RPMI7951 (cell line): Measurements from ENCODE around the gene AP2B1. TPM values are rescaled to one million over a fixed set of nuclear protein-coding genes. Genes with fewer than 3 reads are reported as not detected.

Source experiments
- DNase-seq: peaks from one replicate; pipeline ENCODE4 v3.0.0-alpha.2; 2012; ENCODE audit warnings: low read depth
- total RNA-seq: library from RNA; depleted of rRNA; stranded (reverse); fragments of >200 nt; shearing (Covaris generic); gene quantifications from 2 replicates; pipeline ENCODE4 v1.2.3, GENCODE V29; 2014

The AP2B1 gene
- total RNA-seq, 1 experiment from 2014 or later = 64.0 TPM

DNA sequence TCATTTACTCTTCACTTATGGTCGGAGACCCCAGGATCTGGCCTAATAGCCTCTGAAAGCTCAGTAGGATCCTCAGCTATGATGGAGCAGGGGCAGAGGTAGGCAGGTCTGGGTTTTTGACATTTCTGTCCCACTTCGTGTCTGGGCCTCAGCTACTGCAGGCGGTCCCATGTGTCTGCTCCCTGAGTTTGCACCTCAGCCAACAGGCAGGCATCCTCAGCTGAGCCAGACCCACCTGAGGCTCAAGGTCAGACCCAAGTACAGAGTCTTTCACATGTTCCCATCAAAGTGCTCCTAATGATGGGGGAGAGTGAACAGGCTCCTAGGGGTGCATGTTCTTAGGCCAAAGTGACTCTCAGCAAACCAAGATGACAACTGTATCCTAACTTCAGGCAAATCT, 141.4 kb downstream of the AP2B1 start:
- DNase-seq = no peak

DNA sequence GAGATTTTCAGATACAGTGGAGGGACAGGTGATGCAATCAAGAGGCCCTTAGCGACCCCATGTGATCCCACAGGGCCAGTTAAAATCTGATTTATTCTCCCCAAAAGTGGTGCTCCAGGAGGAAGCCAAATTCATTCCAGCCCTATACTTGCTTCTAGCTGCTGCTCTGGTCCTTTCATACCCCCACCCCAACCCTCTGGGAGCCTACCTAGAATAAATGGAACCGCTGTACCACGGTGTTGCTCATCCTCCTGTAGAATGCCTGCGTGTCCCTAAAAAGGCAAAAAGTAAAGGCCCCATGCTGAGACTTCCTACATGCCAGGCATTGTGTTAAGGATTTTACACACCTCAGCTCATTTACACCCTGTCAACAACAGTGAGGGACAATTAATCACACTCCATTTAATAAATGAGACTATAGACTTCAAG, 142.3 kb downstream of the AP2B1 start:
- DNase-seq = no peak

DNA sequence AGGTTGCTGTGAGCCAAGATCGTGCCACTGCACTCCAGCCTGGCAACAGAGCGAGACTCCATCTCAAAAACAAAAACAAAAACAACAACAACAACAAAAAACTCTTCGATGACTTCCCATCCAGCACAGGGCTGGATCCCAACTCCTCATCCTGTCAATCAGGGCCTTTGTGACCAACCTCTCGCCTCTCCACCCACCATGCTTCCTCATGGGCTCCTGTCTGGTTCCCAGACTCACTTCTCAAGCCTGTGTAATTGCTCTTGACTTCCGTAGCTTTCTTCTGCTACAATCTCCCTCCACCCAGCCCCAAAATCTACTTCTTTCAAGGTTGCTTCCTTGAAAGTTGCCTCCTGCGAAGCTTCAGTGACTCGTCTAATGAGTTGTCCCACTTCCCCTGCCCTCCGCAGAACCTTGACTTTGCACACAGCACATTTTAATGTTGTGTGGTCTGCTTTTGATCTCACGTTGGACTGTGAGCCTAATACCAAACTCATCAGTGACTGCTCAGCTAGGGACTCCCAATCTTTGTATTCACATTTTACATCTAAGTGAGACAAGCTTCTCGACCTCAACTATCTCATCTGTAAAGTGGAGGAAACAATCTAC, 143.4 kb downstream of the AP2B1 start:
- DNase-seq = no peak

DNA sequence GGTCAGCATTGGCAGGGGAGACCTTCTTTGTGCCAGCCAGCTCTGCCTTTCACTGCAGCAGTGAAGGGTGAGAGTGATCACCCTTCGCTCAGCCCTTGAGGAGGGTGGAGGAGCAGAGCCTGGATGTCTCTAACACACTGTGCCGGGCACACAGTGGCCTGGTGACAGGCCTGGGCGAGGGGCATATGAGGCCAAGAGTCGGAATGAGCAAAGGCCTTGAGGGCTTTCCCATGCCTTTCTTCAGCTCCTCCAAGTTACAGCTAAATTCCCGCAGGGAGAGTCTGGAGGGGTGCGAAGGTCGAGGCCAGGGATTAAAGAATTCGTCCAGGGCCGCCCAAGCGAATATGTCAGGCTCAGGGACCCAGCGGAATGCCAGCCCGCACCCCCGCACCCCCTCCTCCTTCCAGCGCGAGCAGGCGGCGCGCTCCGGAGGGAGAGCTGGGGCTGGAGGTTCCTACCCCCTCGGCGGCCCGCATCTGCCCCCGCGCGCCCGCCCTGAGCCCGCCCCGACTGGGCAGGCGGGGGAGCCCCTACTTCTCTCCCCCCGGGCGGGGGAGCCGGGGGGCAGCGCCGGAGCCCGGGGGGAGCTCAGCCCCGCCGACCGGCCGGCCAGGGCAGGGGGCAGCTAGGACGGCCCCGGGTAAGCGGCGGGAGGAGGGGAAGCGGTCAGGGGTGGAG, 144.3 kb downstream of the AP2B1 start, which contains the start of gene RASL10B:
TSS of gene RASL10B (plus strand) at position 401 of the 678 bp plus-strand sequence. CDS start 3,546 bp downstream, outside the sequence.
- peak; percentile 24 for DNase-seq

DNA sequence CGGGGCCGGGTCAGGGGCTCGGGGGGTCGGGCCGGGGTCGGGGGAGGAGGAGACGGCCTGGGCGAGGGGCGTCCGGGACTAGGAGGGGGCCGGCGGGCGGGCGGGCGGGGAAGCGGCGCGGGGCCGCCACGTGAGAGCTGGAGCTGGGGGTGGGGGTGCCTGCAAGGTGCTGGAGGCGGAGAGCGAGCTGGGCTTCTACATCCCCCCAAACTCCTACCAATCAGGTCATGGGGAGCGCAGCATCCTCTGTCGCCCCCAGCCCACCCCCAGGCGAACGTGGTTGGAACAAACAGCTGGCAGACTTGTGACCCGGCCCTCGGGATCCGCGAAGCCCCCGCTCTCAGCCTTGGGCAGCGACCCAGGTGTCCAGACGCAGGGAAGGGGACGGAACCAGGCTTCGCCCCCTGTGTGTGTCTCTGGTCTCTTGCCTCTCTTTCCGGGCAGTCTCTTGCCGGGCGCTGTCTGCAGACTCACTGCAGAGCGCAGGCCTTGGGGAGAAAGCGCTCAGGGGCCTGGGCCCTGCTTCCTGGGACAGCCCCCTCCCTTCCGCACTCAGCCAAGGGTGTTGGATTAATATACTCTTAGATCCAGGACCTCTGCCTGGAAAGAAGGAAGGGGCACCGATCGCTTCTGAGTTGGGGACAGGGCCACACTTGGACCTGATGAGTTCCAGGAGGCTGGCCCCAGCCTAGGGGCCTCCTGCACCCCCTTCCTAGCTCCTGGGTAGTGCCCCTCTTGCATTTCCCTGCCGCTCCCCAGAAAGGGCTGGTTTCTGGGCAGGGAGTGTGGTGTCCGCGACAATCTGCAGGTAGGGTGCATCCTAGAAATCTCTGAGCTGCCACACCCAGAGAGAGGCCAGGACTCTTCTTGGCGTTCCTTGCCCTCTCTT, 145.0 kb downstream of the AP2B1 start:
- DNase-seq = no peak

DNA sequence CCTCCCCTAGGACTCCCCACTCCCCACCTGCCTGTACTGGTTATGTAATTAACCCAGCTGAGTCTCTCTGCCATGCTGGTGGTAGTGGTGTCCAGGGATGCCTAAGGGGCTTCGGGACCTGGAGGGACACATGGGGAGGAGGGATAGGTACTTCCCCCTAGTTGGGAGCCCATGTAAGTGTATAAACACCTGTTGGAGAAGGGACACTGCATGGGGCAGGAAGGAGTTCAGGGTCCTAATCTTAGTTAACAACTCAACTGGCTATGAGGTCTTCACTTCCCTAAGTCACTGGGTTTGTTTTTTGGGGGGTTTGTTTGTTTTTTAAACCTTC, 145.6 kb downstream of the AP2B1 start:
- no peak for DNase-seq

DNA sequence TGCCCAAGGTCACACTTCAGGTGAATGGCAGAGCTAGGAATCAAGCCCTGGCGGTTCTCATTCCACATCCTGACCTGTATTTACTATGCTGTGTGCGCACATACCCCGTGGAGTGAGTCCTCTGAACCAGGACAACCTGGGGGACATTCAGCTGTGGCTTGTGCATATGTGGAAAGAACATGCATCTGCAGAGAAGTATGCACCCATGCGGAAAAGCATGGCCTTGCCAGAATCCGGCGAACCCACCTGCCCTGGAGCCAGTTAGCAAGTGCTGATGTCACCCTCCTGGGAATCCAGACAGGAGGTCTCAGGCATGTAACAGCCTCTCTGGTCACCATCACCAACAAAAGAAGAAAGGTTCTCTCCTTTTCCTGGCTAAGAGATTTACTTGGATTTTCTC, 146.2 kb downstream of the AP2B1 start:
- peak; percentile 18 for DNase-seq

DNA sequence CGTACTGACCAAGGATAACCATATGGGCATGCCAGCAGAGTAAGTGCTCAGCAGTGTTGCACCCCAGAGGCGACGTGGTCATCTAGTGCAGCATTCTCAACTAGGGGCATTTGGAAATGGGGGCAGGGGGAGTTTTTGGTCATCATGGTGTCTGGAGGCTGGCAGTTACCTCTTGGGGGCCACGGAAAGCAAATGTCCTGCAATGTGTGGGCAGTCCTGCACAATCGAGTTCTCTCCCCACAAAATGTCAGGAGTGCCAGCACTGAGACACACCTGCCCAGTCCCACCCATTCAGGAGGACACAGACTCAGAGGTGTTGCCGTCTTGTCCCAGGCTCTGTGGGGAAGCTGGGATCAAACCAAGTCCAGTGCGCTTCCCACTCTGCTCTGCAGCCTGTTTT, 147.3 kb downstream of the AP2B1 start:
- no peak for DNase-seq

DNA sequence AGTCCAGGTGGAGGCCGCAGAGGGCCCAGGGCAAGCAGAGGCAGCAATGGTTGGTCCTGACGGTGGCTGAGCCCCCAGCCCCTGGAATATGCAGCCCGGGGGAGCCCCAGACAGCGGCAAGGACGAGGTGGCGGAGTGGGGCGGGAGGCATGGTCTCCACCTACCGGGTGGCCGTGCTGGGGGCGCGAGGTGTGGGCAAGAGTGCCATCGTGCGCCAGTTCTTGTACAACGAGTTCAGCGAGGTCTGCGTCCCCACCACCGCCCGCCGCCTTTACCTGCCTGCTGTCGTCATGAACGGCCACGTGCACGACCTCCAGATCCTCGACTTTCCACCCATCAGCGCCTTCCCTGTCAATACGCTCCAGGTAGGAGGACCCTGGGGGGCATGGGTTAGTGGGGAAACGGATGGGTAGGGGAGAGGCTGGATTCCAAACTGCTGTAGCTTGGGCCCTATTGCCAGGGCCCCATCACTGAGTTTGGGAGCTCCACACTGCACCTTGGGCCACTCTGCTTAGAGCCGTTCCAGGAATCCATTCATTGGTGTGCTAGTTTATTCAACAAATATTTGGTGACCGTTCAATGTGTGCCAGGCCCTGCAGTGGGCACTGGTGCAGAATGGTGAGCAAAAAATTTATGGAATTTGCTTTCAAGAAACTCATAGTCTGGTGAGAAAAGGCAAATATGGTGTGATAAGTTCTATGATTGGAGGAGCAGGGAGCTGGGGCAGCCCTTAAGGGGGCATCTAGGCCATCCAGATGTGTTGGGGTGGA, 148.1 kb downstream of the AP2B1 start:
- DNase-seq = no peak

DNA sequence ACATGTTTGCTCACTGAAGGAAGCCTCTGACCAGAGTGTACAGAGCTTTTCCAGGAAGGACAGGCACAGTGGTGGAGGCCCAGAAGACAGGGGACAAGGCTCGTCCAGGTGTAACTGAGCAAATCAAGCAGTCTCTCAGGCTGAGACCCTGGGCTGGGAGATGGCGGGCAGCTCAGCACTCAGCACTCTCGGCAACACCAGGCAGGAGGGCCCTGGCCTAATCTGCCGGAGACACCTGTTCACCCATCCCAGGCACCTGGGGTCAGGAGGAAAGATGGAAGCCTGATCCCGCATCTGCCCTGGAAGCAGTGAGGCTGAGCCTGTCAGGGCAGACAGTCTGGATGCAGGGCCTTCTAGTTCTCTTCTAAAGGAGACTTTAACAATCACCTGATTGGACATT, 149.1 kb downstream of the AP2B1 start:
- no peak for DNase-seq

DNA sequence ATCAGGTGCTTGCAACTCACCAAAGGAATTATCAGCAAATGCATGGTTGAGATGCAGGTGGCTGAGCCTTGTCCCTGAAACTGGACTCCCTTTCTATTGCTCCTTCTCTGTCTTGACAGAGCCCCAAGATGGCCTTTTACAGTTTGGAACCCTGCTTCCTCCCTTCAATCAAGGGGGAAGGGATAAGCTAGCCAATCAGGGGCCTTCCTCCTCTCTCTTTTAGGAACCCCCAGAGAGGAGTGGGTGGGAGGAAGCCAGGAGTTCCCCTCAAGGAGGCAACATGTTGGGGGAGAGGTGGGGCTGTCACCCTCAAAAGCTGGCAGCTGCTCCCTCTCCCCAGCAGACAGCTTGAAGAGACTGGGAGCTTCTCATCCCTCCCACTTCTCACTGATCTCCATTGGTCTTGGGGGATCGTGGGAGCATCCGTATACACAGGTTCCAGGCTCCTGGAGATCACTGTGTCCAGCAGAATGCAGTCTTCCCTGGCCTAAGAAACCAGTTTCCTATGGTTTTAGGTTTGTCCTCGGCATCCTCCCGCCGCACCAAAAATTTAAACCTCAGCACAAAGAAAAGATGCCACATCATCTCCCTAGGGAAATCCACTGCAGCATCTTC, 151.5 kb downstream of the AP2B1 start:
- no peak for DNase-seq

DNA sequence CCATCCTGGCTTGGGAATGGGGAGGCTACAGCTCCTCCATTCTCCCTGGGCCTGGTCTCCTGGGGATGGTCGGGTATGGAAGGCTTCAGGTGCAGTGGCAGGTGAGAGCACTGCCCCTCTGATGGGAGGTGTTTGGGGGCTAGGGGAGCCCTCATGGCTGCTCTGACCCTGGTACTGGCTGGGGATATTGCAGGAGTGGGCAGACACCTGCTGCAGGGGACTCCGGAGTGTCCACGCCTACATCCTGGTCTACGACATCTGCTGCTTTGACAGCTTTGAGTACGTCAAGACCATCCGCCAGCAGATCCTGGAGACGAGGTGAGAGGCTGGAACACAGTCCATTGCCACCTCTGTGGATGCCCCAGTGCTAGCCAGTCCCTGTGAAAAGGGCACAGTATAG, 153.1 kb downstream of the AP2B1 start:
- DNase-seq = no peak

DNA sequence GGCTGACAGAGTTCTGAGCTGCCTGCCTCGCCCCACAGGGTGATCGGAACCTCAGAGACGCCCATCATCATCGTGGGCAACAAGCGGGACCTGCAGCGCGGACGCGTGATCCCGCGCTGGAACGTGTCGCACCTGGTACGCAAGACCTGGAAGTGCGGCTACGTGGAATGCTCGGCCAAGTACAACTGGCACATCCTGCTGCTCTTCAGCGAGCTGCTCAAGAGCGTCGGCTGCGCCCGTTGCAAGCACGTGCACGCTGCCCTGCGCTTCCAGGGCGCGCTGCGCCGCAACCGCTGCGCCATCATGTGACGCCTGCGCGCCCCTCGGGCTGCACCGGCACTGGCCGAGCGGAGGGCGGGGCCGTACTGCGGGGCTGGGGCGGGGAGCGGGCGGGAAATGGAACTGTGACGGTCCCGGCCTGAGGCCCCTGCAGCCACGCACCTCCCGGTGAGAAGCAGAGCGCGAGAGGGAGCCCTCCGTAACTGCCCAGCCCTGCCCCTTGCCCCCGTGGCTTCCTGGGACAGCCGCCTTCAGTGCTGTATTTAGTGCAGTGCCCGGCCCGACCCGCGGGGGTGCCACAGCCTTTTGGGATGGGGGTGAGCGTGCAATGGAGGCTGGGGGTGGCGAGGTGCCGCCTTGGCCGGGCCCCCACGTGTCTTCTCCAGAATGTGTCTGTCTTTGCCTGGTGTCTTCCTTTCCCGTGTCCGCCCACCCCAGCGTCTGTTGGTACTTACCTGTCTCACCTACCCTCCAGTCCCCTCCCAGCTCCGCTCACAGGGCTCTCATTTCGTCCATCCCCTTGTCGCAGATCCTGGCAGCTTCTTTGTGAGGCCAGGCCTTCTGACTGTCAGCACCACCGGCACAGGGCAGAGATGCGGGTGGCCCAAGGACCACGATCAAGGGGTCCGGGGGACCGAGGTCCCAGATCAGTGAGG, 154.1 kb downstream of the AP2B1 start:
- no peak for DNase-seq

DNA sequence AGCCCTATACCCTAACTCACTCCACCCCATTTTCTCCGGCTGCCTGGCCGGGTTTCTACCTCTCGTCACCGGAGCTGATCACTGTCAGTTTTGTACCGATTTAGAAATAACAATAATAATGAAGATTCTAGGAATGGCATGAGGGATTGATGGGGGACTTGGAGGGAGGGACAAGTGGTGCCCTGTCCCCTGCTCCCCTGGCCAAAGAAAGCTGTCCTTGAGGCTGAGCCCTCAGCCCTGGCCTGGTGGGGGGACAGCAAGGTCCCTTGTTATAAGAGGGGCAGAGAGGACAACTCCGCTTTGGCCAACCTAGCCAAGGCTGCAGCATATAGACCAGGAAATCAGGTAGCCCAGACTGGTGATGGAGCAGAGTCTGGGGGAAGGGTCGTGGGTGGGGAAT, 155.4 kb downstream of the AP2B1 start:
- DNase-seq = no peak

DNA sequence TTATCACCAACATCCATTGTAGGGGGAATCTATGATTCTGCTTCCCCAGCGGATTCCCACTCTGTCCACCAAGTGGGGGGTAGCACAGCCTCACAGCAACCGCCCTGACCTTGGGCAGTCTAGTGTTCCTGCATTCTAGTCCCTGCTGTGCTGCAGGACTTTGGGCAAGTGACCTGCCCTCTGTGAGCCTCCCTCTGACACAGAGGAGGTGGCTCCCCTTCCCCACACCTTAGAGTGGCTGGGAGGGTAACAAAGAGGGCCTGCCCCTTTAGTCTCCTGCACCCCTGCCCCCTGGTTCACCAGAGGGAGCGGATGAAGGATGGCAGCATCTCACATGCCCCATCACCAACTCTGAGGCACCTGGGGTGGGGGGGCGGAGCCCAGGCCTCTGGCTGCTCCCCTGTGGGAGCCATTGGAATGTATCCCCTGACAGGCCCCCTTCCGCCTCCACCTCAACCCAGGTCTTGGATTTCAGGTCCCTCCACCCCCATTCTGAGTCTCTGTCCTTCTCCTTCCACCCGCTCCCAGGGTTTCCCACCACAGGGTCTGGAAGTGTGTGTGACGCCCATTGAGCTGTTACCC, 155.9 kb downstream of the AP2B1 start:
- DNase-seq = no peak

DNA sequence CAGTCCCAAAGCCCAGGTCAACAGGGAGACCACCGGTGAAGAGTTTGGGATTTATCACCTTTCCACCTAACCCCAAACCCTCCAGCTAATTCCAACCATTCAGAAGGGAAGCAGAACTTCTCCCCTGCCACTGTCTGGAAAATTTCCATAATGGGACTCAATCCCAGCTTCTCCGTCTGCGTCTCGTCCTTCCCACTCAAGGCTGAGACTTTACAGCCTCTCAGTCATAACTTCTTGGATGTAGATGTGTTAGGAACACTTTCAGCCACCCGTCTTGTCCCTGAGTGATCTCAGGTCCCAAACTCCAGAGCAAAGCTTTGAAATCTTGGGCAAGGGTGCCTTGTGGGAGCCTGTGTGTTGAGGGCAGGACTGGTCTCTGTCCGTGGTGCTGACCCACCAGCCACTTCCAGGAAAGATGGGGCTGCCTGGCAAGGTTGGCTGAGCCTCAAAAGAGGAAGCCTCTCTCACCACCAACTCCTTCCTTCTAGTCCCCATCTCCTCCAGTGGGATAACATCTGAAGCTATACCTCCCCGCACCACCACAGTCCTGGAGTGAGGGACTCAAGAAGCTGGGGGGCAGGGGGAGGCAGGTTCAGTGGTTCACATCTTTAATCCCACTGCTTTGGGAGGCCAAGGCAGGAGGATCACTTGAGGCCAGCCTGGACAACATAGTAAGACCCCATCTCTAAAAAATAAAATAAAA, 156.7 kb downstream of the AP2B1 start:
- DNase-seq = peak; percentile 29

DNA sequence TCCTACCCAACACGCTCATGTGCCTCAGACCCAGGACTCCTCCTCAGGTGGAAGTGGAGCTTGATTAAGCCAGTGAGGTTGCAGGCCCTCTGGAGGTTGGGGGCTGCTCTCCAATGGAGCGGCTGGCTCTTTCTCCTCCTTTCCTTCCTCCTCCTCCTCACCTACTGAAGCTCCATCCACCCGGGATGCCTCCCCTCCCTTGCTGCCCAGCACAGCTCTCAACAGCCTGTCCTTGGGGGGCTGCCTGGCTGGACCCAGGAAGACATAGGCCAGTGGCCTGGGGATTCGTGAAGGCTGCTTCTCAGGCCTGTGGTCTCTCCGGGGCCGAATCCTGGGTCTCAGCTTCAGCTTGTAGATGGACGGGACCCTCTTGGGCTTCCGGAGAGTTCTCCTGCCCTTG, 157.7 kb downstream of the AP2B1 start:
- no peak for DNase-seq

DNA sequence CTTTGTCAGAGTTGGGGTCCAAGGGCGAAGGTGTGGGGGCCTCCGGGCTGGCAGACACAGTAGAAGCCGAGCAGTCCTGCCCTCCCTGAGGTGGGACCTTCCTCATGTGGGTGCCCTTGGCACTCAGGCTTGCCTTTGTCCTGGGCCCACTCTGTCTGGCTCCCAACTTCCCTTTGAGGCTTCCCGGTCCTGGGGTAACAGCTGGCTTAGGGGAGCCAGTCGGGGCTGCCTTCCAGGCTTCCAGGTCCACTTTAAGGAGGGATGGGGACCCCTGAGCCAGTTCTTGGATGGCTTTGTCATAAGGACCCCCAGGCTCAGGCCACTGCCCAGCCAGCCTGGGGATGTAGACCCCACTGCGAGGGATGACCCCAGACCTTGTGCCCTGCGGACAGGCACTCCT, 158.1 kb downstream of the AP2B1 start:
- no peak for DNase-seq

DNA sequence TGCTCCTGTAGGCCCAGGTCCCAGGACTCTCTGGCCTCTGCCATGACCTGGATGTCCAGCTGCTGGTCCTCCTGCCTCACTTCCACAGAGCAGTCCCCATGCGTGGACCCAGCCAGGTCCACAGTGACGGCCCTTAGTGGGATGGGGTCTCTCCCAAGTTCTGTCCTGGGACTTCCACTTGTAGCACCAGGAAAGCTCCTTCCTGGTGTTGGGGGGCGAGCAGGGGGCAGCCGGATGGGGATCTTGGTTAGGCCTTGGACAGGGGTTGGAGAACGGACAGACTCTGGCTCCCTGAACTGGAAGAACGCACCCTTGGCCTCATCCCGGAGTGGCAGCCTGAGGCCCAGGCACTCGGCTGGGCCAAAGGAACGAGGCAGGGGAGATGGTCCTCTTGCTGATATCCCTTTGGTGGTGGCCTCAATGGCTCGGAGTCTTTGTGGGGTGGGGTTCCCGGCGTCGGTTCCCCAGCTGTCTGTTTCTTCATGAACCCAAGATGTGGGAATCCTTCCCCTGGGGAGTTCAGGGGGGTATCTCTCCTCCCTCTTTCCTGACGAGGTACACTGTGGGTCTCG, 158.7 kb downstream of the AP2B1 start:
- no peak for DNase-seq
